GM12878 (cell line): ENCODE data around the gene TOP1. TPM values are rescaled to one million over a fixed set of nuclear protein-coding genes. Genes with fewer than 3 reads are reported as not detected.
"Not testable (repeated sequence)": the region's sequence is repeated elsewhere in the genome, so short reads cannot be mapped to it uniquely, and the experiment has no call there.

ENCODE experiments used
- ATAC-seq: fragments of 200-7000 bp; cut with Tn5 transposase; 3 replicates; pipeline ENCODE4 v1.9.1; 2020; ENCODE audit warnings: mild to moderate bottlenecking, moderate library complexity
- BruUV-seq: library from RNA; stranded (reverse); fragments of 400-500 nt; replicated peaks from 2 replicates; lab custom pipeline; 2021; lab: Mats Ljungman, UMichigan
- CTCF ChIA-PET: fragments of 300-600 bp; sonication (Branson Sonifier 250); formaldehyde crosslinking; extraction: SDS; loops from one replicate; lab custom pipeline; 2021; ENCODE audit warnings: inconsistent platforms; lab: Yijun Ruan, JAX
- POLR2A ChIA-PET: fragments of 350-600 bp; formaldehyde crosslinking; extraction: SDS; loops from one replicate; lab custom pipeline; 2021; ENCODE audit warnings: inconsistent platforms; lab: Charles Lee
- RAD21 ChIA-PET: fragments of 300-600 bp; sonication (Branson Sonifier 250); formaldehyde crosslinking; loops from one replicate; lab custom pipeline; 2023; ENCODE audit warnings: antibody characterized with exemption; ENCODE audit not compliant: unreplicated experiment; lab: Charles Lee
- SMC1A ChIA-PET: fragments of 300-600 bp; sonication (Branson Sonifier 250); formaldehyde crosslinking; loops from one replicate; lab custom pipeline; 2023; ENCODE audit not compliant: unreplicated experiment, uncharacterized antibody; lab: Charles Lee
- DNase-seq: peaks from one replicate; pipeline ENCODE4 v3.0.0-alpha.2; 2011; ENCODE audit warnings: low read depth, low spot score
- FAIRE-seq: peaks from 3 replicates; lab custom pipeline; 2011; peaks lifted over from hg19 to GRCh38; lab: Jason Lieb, UNC
- H2AFZ ChIP-seq: 2 replicates; pipeline ENCODE4 v1.6.0; 2011; ENCODE audit warnings: low read depth, low read length, control low read depth; ENCODE audit not compliant: control insufficient read depth
- H3K27ac ChIP-seq: 2 replicates; pipeline ENCODE4 v1.5.1; 2011; ENCODE audit warnings: control low read depth; ENCODE audit not compliant: control insufficient read depth, insufficient read depth
- H3K27me3 ChIP-seq, 2 experiments: replicated peaks in 1 of 2; 2 replicates each; pipeline versions ENCODE4 v1.6.0 to v1.6.1; 2011; ENCODE audit warnings: low read length in 1 of 2; ENCODE audit not compliant: control insufficient read depth in 2 of 2, insufficient read depth in 2 of 2
- H3K36me3 ChIP-seq, 2 experiments: 2 replicates each; pipeline ENCODE4 v1.5.1; 2011; ENCODE audit warnings: low read length in 1 of 2; ENCODE audit not compliant: control insufficient read depth in 2 of 2, insufficient read depth in 2 of 2
- H3K4me1 ChIP-seq: 2 replicates; pipeline ENCODE4 v1.6.1; 2011; ENCODE audit warnings: mild to moderate bottlenecking, low read length, moderate library complexity, mixed read lengths; ENCODE audit not compliant: control insufficient read depth, insufficient read depth
- H3K4me2 ChIP-seq: 2 replicates; pipeline ENCODE4 v1.6.0; 2011; ENCODE audit warnings: control low read depth; ENCODE audit not compliant: control insufficient read depth, insufficient read depth
- H3K4me3 ChIP-seq: fragments of 200-600 bp; sonication (generic); 2 replicates; pipeline ENCODE4 v1.5.1; 2016
- H3K79me2 ChIP-seq: 2 replicates; pipeline ENCODE4 v1.6.0; 2011; ENCODE audit warnings: low read length; ENCODE audit not compliant: control insufficient read depth, insufficient read depth
- H3K9ac ChIP-seq: 2 replicates; pipeline ENCODE4 v1.8.0; 2011; ENCODE audit warnings: low read length, control low read depth, mixed read lengths; ENCODE audit not compliant: control insufficient read depth, insufficient read depth
- H3K9me3 ChIP-seq: replicated peaks from 3 replicates; pipeline ENCODE4 v1.5.1; 2011; ENCODE audit warnings: mild to moderate bottlenecking, low read length; ENCODE audit not compliant: control insufficient read depth, insufficient read depth
- H4K20me1 ChIP-seq: 2 replicates; pipeline ENCODE4 v1.6.0; 2011; ENCODE audit not compliant: control insufficient read depth, insufficient read depth
- CEBPB ChIP-seq, 2 experiments: fragments of 150-350 bp in 1 of 2; IDR thresholded peaks; 2 replicates each; pipeline ENCODE4 v1.6.1; 2012 to 2014; ENCODE audit warnings: low read depth in 2 of 2, low read length in 2 of 2, borderline replicate concordance in 1 of 2, inconsistent platforms in 1 of 2
- E2F4 ChIP-seq: IDR thresholded peaks from 2 replicates; pipeline ENCODE4 v1.6.1; 2012; ENCODE audit warnings: low read depth, low read length, improper control_type of control experiment
- ELK1 ChIP-seq: IDR thresholded peaks from 2 replicates; pipeline ENCODE4 v1.6.1; 2012; ENCODE audit warnings: low read depth, low read length, improper control_type of control experiment
- ESRRA ChIP-seq: IDR thresholded peaks from 2 replicates; pipeline ENCODE4 v1.6.1; 2012; ENCODE audit warnings: mild to moderate bottlenecking, low read length, improper control_type of control experiment
- KDM1A ChIP-seq: fragments of 200-600 bp; sonication (generic); IDR thresholded peaks from 2 replicates; pipeline ENCODE4 v1.6.1; 2016; ENCODE audit warnings: borderline replicate concordance
- MYB ChIP-seq: fragments of 150-350 bp; IDR thresholded peaks from 2 replicates; pipeline ENCODE4 v1.6.1; 2014; ENCODE audit warnings: mild to moderate bottlenecking, low read depth, low read length, borderline replicate concordance
- NKRF ChIP-seq: fragments of 450-650 bp; conservative IDR thresholded peaks from 2 replicates; pipeline ENCODE4 v1.6.1; 2017; ENCODE audit warnings: mild to moderate bottlenecking, moderate library complexity
- POLR2A ChIP-seq: IDR thresholded peaks from 2 replicates; pipeline ENCODE4 v1.6.1; 2011; ENCODE audit warnings: low read depth, mild to moderate bottlenecking, low read length
- SIX5 ChIP-seq: IDR thresholded peaks from 2 replicates; pipeline ENCODE4 v1.6.1; 2011; ENCODE audit warnings: mild to moderate bottlenecking, low read depth, low read length, moderate library complexity; ENCODE audit not compliant: severe bottlenecking
- SMAD1 ChIP-seq: fragments of 450-650 bp; IDR thresholded peaks from 2 replicates; pipeline ENCODE4 v1.6.1; 2018; ENCODE audit warnings: mild to moderate bottlenecking, low read depth; ENCODE audit not compliant: partially characterized antibody
- YBX1 ChIP-seq: fragments of 450-650 bp; IDR thresholded peaks from 2 replicates; pipeline ENCODE4 v1.6.1; 2016; ENCODE audit warnings: antibody characterized with exemption
- ZNF384 ChIP-seq: IDR thresholded peaks from 2 replicates; pipeline ENCODE4 v1.6.1; 2012; ENCODE audit warnings: low read depth, mild to moderate bottlenecking, low read length, improper control_type of control experiment, borderline replicate concordance
- WGBS: methylation state at CpG from one replicate; pipeline ENCODE4 v1.1.6; 2016; ENCODE audit warnings: low lambda C conversion rate; ENCODE audit not compliant: insufficient replicate concordance, insufficient coverage; ENCODE audit errors: missing lambda C conversion rate; 5-methylcytosine and 5-hydroxymethylcytosine counted together
- in situ Hi-C: fragments of 300-500 bp; cut with MboI; formaldehyde crosslinking; loops from 9 replicates; pipeline ENCODE4 v1.14.3; 2018; ENCODE audit warnings: mixed read lengths
- intact Hi-C: fragments of 100-400 bp; cut with micrococcal nuclease; formaldehyde crosslinking; loops from one replicate; pipeline ENCODE4 v1.14.2; 2022; ENCODE audit not compliant: unreplicated experiment
- polyA plus RNA-seq, 11 experiments: library from polyadenylated mRNA; depleted of rRNA in 4 of 11; unstranded in 6 of 11; stranded (reverse) in 5 of 11; fragments of >200 nt; fragmentation: Nextera tagmentation in 4 of 11; fragmentation: Illumina TruSeq in 1 of 11; extraction: Ambion mirVana in 4 of 11; extraction: Trizol in 1 of 11; gene quantifications; 1 replicate in 1 of 11; 2 replicates in 10 of 11; pipeline versions ENCODE4 v1.2.1 to v1.2.3, GENCODE V29; 2011 to 2016; ENCODE audit warnings: inconsistent platforms in 2 of 11, missing spikeins in 2 of 11, low read depth in 1 of 11
- total RNA-seq, 4 experiments: library from RNA; depleted of rRNA in 3 of 4; stranded (reverse); fragments of >200 nt in 3 of 4; fragmentation: Illumina TruSeq in 1 of 4; extraction: Trizol in 1 of 4; gene quantifications; 2 replicates each; pipeline versions ENCODE4 v1.2.1 to v1.2.3, GENCODE V29; 2013 to 2021

The TOP1 gene
- total and polyA plus RNA-seq, 10 of the 15 experiments (the other 5 are each of a cell fraction or from before 2014, with no cell fraction given): 21.5 to 128 (median 47.3) TPM

- ATAC-seq, BruUV-seq, H3K4me3 ChIP-seq, H4K20me1 ChIP-seq, H3K27ac ChIP-seq, SMC1A ChIA-PET, intact Hi-C loops, H3K27me3 ChIP-seq, DNase-seq, H2AFZ ChIP-seq, FAIRE-seq, H3K9me3 ChIP-seq, H3K4me2 ChIP-seq, H3K4me1 ChIP-seq, H3K79me2 ChIP-seq, in situ Hi-C loops, H3K9ac ChIP-seq: not testable (repeated sequence)
- H3K36me3 ChIP-seq: peaks cover 29 to 58% of the 10 kb centered on the region in 2 experiments
- WGBS: 98% methylated on average over 6 of the region's 6 CpGs
- ChIA-PET CTCF (interaction anchor here (1.2 to 3.8 kb wide), 3 partner anchors 16 to 155 kb away, joined by 3 to 16 read pairs (median 3); no protein-coding TSS in a partner anchor), RAD21 (interaction anchor here (1.3 kb wide), 1 partner anchor 127 kb away, joined by 3 read pairs; no protein-coding TSS in a partner anchor), POLR2A (interaction anchor here (1.4 kb wide), 1 partner anchor 8 kb away, joined by 3 read pairs; no protein-coding TSS in a partner anchor)
These were observed 89.5 kb downstream of the TOP1 start for GRCh38 chr20:41118159-41118558.

- Histone ChIP-seq H3K27ac (no peak overlapping the region), H3K36me3 (peaks cover 29 to 58% of the 10 kb centered on the region in 2 experiments), H3K4me3 (no peak overlapping the region), H4K20me1 (no peaks in the 10 kb centered on the region), H3K4me2 (no peak overlapping the region), H2AFZ (no peak overlapping the region), H3K79me2 (no peaks in the 10 kb centered on the region), H3K9ac (no peak overlapping the region), H3K9me3 (no peaks in the 10 kb centered on the region), H3K4me1 (no peaks in the 10 kb centered on the region), H3K27me3 (no peaks in the 10 kb centered on the region)
- ChIA-PET SMC1A (interaction anchor here (1.2 kb wide), 1 partner anchor 16 kb away, joined by 3 read pairs; no protein-coding TSS in a partner anchor), POLR2A (no interaction called here), CTCF (interaction anchor here (1.2 to 3.8 kb wide), 3 partner anchors 16 to 155 kb away, joined by 3 to 16 read pairs (median 3); no protein-coding TSS in a partner anchor), RAD21 (no interaction called here)
- DNase-seq: no peak
- intact Hi-C loops (no loop called here), in situ Hi-C loops (no loop called here)
- FAIRE-seq: no peak
- TSS peak; percentile 14 for BruUV-seq
- no peak for ATAC-seq
- WGBS: 84% methylated on average over 3 of the region's 3 CpGs
- TF ChIP-seq CEBPB (IDR thresholded peaks at IDR 0.05; ENCODE audit: borderline replicate concordance in 1 of 2, low read depth in 2 of 2, low read length in 2 of 2) (no peak), ZNF384 (no peak), ESRRA (no peak), SIX5 (no peak), KDM1A (no peak), YBX1 (no peak), NKRF (no peak), MYB (no peak), POLR2A (no peak), SMAD1 (no peak), ELK1 (no peak), E2F4 (no peak)
These were observed 90.0 kb downstream of the TOP1 start for GRCh38 chr20:41118632-41119031.
